Loucy (cell line): ENCODE measurements around the gene P2RX2.

Source experiments
- H2AFZ ChIP-seq: fragments of 200-600 bp; sonication (generic); 2 replicates; pipeline ENCODE4 v1.6.0; 2016; ENCODE audit warnings: antibody characterized with exemption, mild to moderate bottlenecking, low read length, moderate library complexity
- H3F3A ChIP-seq: fragments of 200-600 bp; 2 replicates; pipeline ENCODE4 v1.6.0; 2016; ENCODE audit warnings: antibody characterized with exemption, low read depth, mild to moderate bottlenecking
- H3K27me3 ChIP-seq: fragments of 200-600 bp; sonication (generic); 2 replicates; pipeline ENCODE4 v1.6.1; 2014; ENCODE audit warnings: low read length, mild to moderate bottlenecking; ENCODE audit not compliant: insufficient read depth, poor library complexity, severe bottlenecking
- H3K36me3 ChIP-seq: fragments of 200-600 bp; sonication (generic); 2 replicates; pipeline ENCODE4 v1.6.1; 2016; ENCODE audit warnings: low read length; ENCODE audit not compliant: insufficient read depth
- H3K4me1 ChIP-seq: fragments of 200-600 bp; sonication (generic); 2 replicates; pipeline ENCODE4 v1.5.1; 2014; ENCODE audit warnings: low read length, mild to moderate bottlenecking; ENCODE audit not compliant: insufficient read depth, poor library complexity, severe bottlenecking
- H3K4me2 ChIP-seq: fragments of 200-600 bp; sonication (generic); 2 replicates; pipeline ENCODE4 v1.6.0; 2014; ENCODE audit warnings: antibody characterized with exemption, low read length, low read depth, mild to moderate bottlenecking; ENCODE audit not compliant: poor library complexity, severe bottlenecking
- H3K4me3 ChIP-seq: fragments of 200-600 bp; sonication (generic); 2 replicates; pipeline ENCODE4 v1.5.1; 2014; ENCODE audit warnings: low read length, mild to moderate bottlenecking, mixed read lengths; ENCODE audit not compliant: poor library complexity, severe bottlenecking
- H3K79me2 ChIP-seq: fragments of 200-600 bp; sonication (generic); 2 replicates; pipeline ENCODE4 v1.6.1; 2014; ENCODE audit warnings: low read length; ENCODE audit not compliant: insufficient read depth
- H3K9ac ChIP-seq: fragments of 200-600 bp; sonication (generic); 2 replicates; pipeline ENCODE4 v1.6.0; 2014; ENCODE audit warnings: mild to moderate bottlenecking, low read depth, low read length, moderate library complexity; ENCODE audit not compliant: poor library complexity, severe bottlenecking
- H3K9me2 ChIP-seq: fragments of 200-600 bp; sonication (generic); replicated peaks from 2 replicates; pipeline ENCODE4 v1.6.1; 2016; ENCODE audit warnings: low read depth, low read length, mixed read lengths
- H3K9me3 ChIP-seq: fragments of 200-600 bp; sonication (generic); 2 replicates; pipeline ENCODE4 v1.6.1; 2014; ENCODE audit warnings: mild to moderate bottlenecking, antibody characterized with exemption, low read length, low read depth; ENCODE audit not compliant: insufficient read depth
- H4K20me1 ChIP-seq: fragments of 200-600 bp; sonication (generic); 2 replicates; pipeline ENCODE4 v1.6.0; 2014; ENCODE audit warnings: antibody characterized with exemption, low read length, mild to moderate bottlenecking; ENCODE audit not compliant: insufficient read depth, poor library complexity, severe bottlenecking
- EZH2phosphoT487 ChIP-seq: fragments of 200-600 bp; IDR thresholded peaks from 2 replicates; pipeline ENCODE4 v1.6.1; 2018; ENCODE audit warnings: antibody characterized with exemption, mild to moderate bottlenecking, moderate library complexity, borderline replicate concordance
- TF ChIP-seq, protein P1 (sequence below): fragments of 200-600 bp; sonication (generic); conservative IDR thresholded peaks from 2 replicates; pipeline ENCODE4 v1.5.1; 2014; ENCODE audit warnings: mild to moderate bottlenecking, antibody characterized with exemption, low read length

The P2RX2 gene

DNA sequence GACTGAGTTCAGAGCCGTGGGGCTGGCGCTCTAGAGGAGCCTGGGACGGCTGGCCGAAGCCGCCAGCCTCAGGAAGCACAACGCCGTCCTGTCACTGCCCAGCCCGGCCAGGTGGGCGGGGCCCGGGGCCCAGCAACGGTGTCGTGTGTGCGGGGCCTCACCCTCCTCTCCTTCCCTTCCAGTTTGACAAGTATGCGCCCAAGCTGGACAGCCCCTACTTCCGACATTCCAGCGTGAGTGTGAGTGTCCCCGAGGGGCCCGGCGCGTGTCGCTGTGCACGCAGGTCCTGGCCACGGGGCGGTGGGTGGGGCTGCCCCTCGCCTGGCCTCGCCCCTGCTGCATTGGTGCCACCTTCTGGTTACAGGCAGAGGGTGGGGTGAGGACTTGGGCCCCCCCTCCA, 46.5 kb upstream of the P2RX2 start:
- Histone ChIP-seq H4K20me1 (peaks cover 31% of the 10 kb centered on the region), H3K4me2 (no peak overlapping the region), H3K4me3 (no peak overlapping the region), H3K9ac (no peak overlapping the region), H3K9me3 (no peaks in the 10 kb centered on the region), H3K9me2 (no peaks in the 10 kb centered on the region), H3F3A (no peaks in the 10 kb centered on the region), H3K27me3 (no peaks in the 10 kb centered on the region), H3K79me2 (peaks cover 21% of the 10 kb centered on the region; the same call in 1 of the 2 replicates), H3K36me3 (peaks cover 78% of the 10 kb centered on the region; the same call in 1 of the 2 replicates), H2AFZ (no peak overlapping the region), H3K4me1 (peaks cover 4% of the 10 kb centered on the region)
- TF ChIP-seq, protein P1, sequence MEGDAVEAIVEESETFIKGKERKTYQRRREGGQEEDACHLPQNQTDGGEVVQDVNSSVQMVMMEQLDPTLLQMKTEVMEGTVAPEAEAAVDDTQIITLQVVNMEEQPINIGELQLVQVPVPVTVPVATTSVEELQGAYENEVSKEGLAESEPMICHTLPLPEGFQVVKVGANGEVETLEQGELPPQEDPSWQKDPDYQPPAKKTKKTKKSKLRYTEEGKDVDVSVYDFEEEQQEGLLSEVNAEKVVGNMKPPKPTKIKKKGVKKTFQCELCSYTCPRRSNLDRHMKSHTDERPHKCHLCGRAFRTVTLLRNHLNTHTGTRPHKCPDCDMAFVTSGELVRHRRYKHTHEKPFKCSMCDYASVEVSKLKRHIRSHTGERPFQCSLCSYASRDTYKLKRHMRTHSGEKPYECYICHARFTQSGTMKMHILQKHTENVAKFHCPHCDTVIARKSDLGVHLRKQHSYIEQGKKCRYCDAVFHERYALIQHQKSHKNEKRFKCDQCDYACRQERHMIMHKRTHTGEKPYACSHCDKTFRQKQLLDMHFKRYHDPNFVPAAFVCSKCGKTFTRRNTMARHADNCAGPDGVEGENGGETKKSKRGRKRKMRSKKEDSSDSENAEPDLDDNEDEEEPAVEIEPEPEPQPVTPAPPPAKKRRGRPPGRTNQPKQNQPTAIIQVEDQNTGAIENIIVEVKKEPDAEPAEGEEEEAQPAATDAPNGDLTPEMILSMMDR, result no peak
- no peak for TF ChIP-seq EZH2phosphoT487

DNA sequence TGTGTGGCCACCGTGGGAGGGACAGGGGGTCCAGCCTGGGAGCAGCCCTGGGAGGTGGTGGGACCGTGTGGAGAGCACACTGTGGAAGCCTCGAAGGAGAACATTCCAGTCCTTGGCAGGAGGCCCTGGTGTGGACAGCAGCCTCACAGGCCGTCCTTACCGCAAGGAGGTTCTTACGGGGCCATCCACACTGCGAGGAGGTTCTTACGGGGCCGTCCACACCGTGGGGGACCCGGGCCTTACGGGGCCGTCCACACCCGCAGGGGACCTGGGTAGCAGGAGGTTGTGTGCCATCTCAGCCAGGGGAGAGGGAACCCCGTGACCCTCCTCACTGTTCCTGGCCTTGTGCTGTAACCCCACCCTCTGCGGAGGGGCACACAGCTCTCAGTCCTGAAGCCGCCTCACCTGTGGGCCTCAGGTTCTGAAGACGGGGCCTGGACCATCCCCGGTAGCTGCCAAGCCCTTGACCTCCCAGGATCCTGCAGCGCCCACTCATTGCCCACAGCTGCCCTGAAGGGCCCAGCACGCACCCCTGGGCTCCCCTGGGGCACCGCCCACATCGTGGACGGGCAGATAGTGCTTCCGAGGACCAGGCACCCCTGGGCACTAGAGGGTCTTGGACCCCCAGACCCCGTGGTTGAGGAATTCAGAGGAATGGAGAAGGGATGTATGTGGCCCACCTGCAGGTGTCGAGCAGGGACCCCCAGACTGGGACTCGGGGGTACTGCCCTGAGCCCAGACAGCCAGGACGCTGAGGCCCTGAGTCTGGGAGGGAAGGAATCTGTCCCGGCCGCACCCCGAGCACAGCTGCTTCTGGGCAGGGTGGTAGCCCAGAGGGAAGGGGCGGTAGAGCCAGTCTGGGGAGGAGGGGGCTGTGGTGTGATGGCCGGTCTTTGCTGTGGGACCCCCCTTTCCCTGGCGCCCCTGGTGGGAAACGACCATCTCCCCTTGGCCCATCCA, 45.5 kb upstream of the P2RX2 start:
- Histone ChIP-seq H3K27me3 (no peaks in the 10 kb centered on the region), H3F3A (no peaks in the 10 kb centered on the region), H3K36me3 (peaks cover 81% of the 10 kb centered on the region; the same call in 1 of the 2 replicates), H3K9me3 (no peaks in the 10 kb centered on the region), H4K20me1 (peaks cover 24% of the 10 kb centered on the region), H3K4me2 (no peak overlapping the region), H3K79me2 (peaks cover 11% of the 10 kb centered on the region; the same call in 1 of the 2 replicates), H3K4me1 (peaks cover 4% of the 10 kb centered on the region), H3K9ac (no peak overlapping the region), H3K4me3 (no peak overlapping the region), H2AFZ (no peak overlapping the region), H3K9me2 (no peaks in the 10 kb centered on the region)
- TF ChIP-seq EZH2phosphoT487, result no peak
- TF ChIP-seq, protein P1, result no peak

DNA sequence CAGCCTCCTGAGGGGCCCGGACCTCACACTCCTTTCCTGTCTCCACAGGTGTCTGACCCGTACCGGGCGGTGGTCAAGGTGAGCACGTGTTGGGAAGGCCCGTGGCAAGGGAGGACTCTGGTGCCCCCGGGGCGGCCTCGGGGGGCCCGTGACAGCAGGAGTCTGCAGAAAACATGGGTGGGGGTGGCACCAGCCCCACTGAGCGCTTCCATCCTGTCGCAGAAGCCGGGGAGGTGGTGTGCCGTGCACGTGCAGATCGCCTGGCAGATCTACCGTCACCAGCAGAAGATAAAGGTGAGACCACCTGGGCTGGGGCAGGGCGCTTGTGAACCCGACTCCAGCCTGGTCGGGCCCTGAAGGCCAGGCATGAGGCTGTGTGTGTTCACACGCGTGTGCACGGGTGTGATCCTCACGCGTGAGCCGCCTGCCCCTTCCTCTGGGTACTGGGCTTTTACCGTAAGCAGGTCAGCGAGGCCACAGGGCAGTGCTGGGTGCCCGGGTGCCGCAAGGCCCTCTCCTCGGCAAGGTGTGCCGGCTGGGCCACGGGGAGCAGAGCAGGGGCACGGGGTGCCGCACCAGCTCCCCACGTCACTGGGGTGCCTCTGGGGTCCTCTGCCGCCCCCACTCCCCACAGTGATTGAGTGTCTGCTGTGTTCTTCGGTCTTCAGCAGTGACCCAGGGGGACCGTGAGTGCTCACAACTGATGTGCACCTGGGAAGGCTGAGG, 44.1 kb upstream of the P2RX2 start:
- TF ChIP-seq EZH2phosphoT487, result no peak
- TF ChIP-seq, protein P1, result no peak
- peaks cover 14% of the 10 kb centered on the region for H4K20me1 ChIP-seq
- no peak overlapping the region for H3K4me3 ChIP-seq

More for the DNA sequence above, 44.1 kb upstream of the P2RX2 start:
- Histone ChIP-seq H3K79me2 (no peaks in the 10 kb centered on the region), H3K27me3 (no peaks in the 10 kb centered on the region), H3K36me3 (peaks cover 80% of the 10 kb centered on the region; the same call in 1 of the 2 replicates), H2AFZ (no peak overlapping the region), H3K9ac (no peak overlapping the region), H3K9me3 (no peaks in the 10 kb centered on the region), H3K9me2 (no peaks in the 10 kb centered on the region), H3K4me2 (no peak overlapping the region), H3F3A (no peaks in the 10 kb centered on the region), H3K4me1 (peaks cover 1% of the 10 kb centered on the region)
